Measurements from ENCODE around the gene RPL18.

DNA sequence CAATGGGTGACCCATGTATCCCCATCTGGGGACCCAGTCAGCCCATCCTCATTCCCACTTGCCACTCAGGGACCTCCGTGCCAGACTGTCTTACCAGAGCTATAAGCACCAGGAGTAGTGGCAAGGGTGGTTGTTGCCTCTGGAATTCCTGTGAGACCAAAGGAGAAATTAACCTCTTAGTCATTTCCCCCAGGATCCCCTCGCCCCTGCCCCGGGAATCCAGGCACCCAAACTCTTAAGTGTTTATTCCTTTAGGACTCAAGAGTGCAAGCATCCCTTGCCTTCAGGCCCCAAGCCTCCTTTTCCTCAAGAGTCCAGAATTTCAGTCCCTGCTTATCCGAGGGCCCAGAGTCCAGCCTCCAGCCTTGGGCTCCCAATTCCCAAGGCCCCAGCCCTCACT is 44.7 kb upstream of the RPL18 start:
- TF ChIP-seq POLR2A (IDR thresholded peaks at IDR 0.05; ENCODE audit: low read length): no peak
- no peak for TF ChIP-seq GATA1 (IDR thresholded peaks at IDR 0.05; ENCODE audit: low read depth, low read length)

Measured in erythroblast (primary cell).